Lower lobe of right lung (tissue), 2 donors: Measurements from ENCODE around the gene BRCA1. TPM values are rescaled to one million over a fixed set of nuclear protein-coding genes. Genes with fewer than 3 reads are reported as not detected.

ENCODE experiments used
- ATAC-seq, 2 donors: fragments of 200-7000 bp; cut with Tn5 transposase; one replicate each; pipeline ENCODE4 v1.9.1; 2020 to 2022; ENCODE audit warnings: mild to moderate bottlenecking in 2 of 2, moderate library complexity in 2 of 2
- DNase-seq: peaks from one replicate; pipeline ENCODE4 v3.0.0-alpha.2; 2020
- H3K27ac ChIP-seq: fragments of 200-600 bp; one replicate; pipeline ENCODE4 v1.8.0; 2022
- H3K27me3 ChIP-seq: fragments of 200-600 bp; one replicate; pipeline ENCODE4 v1.8.0; 2022; ENCODE audit warnings: low read depth
- H3K36me3 ChIP-seq: fragments of 200-600 bp; one replicate; pipeline ENCODE4 v1.8.0; 2022; ENCODE audit warnings: mild to moderate bottlenecking
- H3K4me1 ChIP-seq: fragments of 200-600 bp; one replicate; pipeline ENCODE4 v1.8.0; 2022
- H3K4me3 ChIP-seq: fragments of 200-600 bp; one replicate; pipeline ENCODE4 v1.8.0; 2022; ENCODE audit warnings: mild to moderate bottlenecking
- H3K9me3 ChIP-seq: fragments of 200-600 bp; one replicate; pipeline ENCODE4 v1.8.0; 2022
- intact Hi-C: fragments of 100-400 bp; cut with DNase I; formaldehyde crosslinking; loops from one replicate; pipeline ENCODE4 v1.11.0; 2022
- total RNA-seq: library from RNA; stranded (reverse); fragmentation: NEBNext Ultra II Directional; extraction: Animal tissue kit (Norgen Biotek cat#: 25700); gene quantifications from one replicate; pipeline ENCODE4 v1.2.1, GENCODE V29; 2021
- TF ChIP-seq, protein P1 (sequence below): fragments of 200-600 bp; IDR thresholded peaks from one replicate; pipeline ENCODE4 v1.8.0; 2022; ENCODE audit warnings: antibody characterized with exemption, mild to moderate bottlenecking
- donor health status: DM: no; HTN: yes; CAD: no; lungs with severe emphysema.

BRCA1 gene
- total RNA-seq, 1 donor from 2014 or later: 7.4 TPM

DNA sequence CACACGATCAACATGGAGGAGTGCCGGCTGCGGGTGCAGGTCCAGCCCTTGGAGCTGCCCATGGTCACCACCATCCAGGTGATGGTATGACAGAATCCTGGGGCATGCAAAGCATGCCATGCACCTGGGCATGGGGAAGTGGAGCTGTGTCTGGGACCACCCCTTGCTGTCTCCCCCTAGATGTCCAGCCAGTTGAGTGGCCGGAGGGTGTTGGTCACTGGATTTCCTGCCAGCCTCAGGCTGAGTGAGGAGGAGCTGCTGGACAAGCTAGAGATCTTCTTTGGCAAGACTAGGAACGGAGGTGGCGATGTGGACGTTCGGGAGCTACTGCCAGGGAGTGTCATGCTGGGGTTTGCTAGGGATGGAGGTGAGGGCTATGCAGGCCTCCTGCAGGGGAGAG is 111.9 kb downstream of the BRCA1 start:
- H3K27ac ChIP-seq: peak overlapping the region; percentile 24
- ATAC-seq (no peak), DNase-seq (no peak)
- peaks cover 64% of the 10 kb centered on the region for H3K4me1 ChIP-seq
- H3K9me3 ChIP-seq: no peaks in the 10 kb centered on the region
- H3K27me3 ChIP-seq: no peaks in the 10 kb centered on the region
- TF ChIP-seq, protein P1, sequence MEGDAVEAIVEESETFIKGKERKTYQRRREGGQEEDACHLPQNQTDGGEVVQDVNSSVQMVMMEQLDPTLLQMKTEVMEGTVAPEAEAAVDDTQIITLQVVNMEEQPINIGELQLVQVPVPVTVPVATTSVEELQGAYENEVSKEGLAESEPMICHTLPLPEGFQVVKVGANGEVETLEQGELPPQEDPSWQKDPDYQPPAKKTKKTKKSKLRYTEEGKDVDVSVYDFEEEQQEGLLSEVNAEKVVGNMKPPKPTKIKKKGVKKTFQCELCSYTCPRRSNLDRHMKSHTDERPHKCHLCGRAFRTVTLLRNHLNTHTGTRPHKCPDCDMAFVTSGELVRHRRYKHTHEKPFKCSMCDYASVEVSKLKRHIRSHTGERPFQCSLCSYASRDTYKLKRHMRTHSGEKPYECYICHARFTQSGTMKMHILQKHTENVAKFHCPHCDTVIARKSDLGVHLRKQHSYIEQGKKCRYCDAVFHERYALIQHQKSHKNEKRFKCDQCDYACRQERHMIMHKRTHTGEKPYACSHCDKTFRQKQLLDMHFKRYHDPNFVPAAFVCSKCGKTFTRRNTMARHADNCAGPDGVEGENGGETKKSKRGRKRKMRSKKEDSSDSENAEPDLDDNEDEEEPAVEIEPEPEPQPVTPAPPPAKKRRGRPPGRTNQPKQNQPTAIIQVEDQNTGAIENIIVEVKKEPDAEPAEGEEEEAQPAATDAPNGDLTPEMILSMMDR: no peak
- no peak overlapping the region for H3K4me3 ChIP-seq
- intact Hi-C loops: no loop called here
- H3K36me3 ChIP-seq: peaks cover 77% of the 10 kb centered on the region

DNA sequence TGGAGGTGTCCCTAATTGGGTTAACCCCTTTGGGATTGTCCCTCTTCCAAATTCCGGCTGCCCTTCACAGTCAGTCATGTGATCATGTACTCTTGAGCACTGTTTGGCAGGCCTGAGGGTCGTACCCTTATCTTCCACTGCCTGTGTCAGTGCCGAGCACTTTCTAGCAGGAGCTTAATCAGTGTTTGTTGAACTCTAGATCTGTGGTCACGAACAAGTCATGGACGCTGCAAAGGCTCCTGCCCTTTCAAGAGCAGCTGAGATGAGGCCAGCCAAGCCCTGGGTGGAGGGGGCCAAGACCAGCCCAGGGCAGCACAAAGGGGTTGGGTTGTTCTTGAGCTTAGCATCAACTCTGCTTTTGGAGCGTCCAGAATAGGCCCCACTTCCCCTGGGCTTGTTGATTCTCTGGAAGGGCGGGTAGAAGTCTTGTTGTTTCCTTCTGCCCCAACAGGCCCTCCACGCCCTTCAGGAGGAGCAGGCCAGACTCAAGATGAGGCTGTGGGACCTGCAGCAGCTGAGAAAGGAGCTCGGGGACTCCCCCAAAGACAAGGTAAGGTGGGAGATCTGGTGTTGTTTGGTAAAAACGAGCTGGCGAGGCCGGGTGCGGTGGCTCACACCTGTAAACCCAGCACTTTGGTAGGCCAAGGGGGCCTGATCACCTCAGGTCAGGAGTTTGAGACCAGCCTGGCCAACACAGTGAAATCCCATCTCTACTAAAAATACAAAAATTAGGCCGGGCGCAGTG is 113.3 kb downstream of the BRCA1 start:
- Histone ChIP-seq H3K4me1 (peaks cover 70% of the 10 kb centered on the region), H3K27ac (peak overlapping the region; percentile 0), H3K27me3 (no peaks in the 10 kb centered on the region), H3K36me3 (peaks cover 63% of the 10 kb centered on the region), H3K9me3 (no peaks in the 10 kb centered on the region), H3K4me3 (no peak overlapping the region)
- DNase-seq (no peak), ATAC-seq (no peak)
- intact Hi-C loops: no loop called here
- TF ChIP-seq, protein P1: no peak

DNA sequence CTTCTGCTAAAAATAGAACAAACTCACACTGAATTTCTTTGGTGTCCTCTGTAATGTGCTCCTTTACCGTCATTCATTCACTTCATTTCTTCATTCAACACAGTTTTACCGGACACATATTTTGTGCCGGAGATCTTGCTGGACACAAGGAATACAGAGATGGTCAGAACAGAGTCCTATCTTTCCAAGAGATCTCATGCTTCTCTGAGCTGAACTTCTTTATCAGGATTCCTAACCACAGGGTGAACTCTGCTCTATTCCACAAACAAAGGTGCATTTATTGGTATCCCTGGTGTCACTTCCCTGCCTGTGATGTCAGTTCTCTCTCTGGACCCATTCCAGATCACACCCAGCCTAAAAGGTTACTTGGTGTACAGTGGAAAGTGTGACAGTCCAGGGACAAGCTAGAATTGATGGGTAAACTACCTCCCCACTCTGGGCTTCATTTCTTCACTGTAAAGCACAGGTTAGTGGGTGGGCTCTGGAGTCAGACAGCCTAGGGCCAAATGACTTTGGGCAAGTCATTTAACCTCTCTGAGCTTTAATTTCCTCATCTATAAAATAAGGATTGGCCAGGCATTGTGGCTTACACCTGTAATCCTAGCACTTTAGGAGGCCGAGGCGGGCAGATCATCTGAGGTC is 114.4 kb downstream of the BRCA1 start:
- H3K27ac ChIP-seq: no peak overlapping the region
- DNase-seq (no peak), ATAC-seq (no peak)
- no peak overlapping the region for H3K4me3 ChIP-seq
- H3K36me3 ChIP-seq: peaks cover 52% of the 10 kb centered on the region
- TF ChIP-seq, protein P1: no peak
- no peaks in the 10 kb centered on the region for H3K9me3 ChIP-seq
- intact Hi-C loops: no loop called here
- H3K27me3 ChIP-seq: no peaks in the 10 kb centered on the region
- peaks cover 63% of the 10 kb centered on the region for H3K4me1 ChIP-seq

DNA sequence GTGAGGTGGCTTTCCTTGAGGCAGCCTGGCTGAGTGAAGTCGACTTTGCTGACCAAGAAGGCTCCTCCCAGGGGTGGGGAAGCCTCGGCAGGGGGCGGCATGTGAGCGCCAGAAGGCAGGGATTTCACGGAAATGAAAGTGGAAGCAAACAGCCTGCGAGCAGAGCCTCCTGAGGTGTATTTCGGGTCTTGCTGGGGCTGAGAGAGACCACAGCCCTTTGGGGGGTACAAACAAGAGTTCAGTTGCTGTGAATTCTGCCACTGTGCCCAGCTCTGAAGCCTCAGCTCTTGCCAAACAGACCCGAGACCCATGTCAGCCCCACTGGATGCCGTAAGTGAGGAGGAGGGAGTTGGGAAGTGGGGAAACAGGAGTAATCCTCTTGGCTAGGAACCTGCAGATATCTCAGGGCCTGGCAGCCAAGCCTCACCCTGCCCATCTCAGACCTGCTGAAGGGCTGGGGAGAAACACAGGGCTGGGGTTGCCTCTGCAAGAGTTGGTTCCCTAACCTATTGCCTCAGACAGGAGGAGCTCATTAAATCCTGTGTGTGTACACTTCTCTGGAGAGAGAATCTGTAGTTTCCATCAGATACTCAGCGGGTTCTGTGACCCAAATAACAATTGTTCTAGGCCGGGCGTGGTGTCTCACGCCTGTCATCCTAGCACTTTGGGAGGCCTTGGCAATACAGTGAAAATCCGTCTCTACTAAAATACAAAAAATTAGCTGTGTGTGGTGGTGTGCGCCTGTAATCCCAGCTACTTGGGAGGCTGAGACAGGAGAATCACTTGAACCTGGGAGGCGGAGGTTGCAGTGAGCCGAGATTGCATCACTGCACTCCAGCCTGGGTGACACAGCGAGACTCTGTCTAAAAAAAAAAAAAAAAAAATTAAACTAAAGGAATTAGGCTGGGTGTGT is 118.3 kb downstream of the BRCA1 start, which contains the start of gene IFI35:
Gene IFI35 (plus strand): TSS at position 146 of the 913 bp plus-strand sequence. CDS start 164 bp downstream, at position 310.
- peaks cover 35% of the 10 kb centered on the region for H3K4me1 ChIP-seq

More for the DNA sequence above, 118.3 kb downstream of the BRCA1 start, which contains the start of gene IFI35:
- Histone ChIP-seq H3K9me3 (no peaks in the 10 kb centered on the region), H3K4me3 (peak within 1 kb of the TSS; percentile 84), H3K36me3 (peaks cover 40% of the 10 kb centered on the region), H3K27ac (peak within 1 kb of the TSS; percentile 96), H3K27me3 (no peaks in the 10 kb centered on the region)
- intact Hi-C loops: no loop called here
- peak; percentile 95 to 97 for ATAC-seq
- TF ChIP-seq, protein P1: peak; percentile 54
- DNase-seq: peak; percentile 91
